Measurements from ENCODE around the gene ADGRL2. TPM values are rescaled to one million over a fixed set of nuclear protein-coding genes. Genes with fewer than 3 reads are reported as not detected.

ADGRL2 gene
- polyA plus RNA-seq, 1 donor (not counting 4 experiments of a cell fraction or from before 2014, with no cell fraction given), result 6.6 TPM

DNA sequence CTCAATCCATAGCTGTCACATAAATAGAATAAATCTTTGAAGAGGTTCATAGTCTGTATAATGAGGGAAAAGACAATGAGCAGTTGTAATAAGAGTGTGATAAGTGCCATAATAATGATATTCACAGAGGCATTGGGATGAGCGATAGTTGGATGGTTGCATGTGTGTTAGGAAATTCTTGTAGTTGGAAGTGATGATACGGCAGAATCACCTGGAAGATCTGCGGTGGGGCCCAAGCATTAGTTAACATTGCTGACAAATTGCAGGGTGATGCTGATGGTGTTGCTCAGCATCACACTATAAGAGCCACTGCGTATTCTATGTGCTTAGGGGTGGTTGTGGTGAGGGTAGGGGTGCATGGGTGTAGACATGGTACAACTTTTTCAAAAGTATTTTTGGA, 41.1 kb downstream of the ADGRL2 start:
- dilution Hi-C loops (cut with MboI; ENCODE audit: extremely low pct_ligation_motif_present, low sequenced_read_pairs), result no loop called here
- Histone ChIP-seq H3K79me2 (ENCODE audit: control insufficient read depth, insufficient read depth, low read length) (no peaks in the 10 kb centered on the region), H4K20me1 (ENCODE audit: control insufficient read depth, extremely low read depth, insufficient read depth, low read length) (no peaks in the 10 kb centered on the region), H3K9me1 (ENCODE audit: control insufficient read depth, extremely low read depth, insufficient read depth, low read length) (no peaks in the 10 kb centered on the region), H3K9ac (ENCODE audit: control insufficient read depth, extremely low read depth, insufficient read depth, low read length) (no peak overlapping the region), H3K4me3 (ENCODE audit: control insufficient read depth in 2 of 3, extremely low read depth in 1 of 3, insufficient read depth in 2 of 3, low read depth in 1 of 3, low read length in 3 of 3) (no peak overlapping the region), H3K27me3 (ENCODE audit: control insufficient read depth, extremely low read depth, insufficient read depth, low read length) (no peaks in the 10 kb centered on the region), H3K4me1 (ENCODE audit: control insufficient read depth, extremely low read depth, insufficient read depth, low read length) (no peaks in the 10 kb centered on the region), H3K9me3 (ENCODE audit: control insufficient read depth, low read depth, low read length) (no peaks in the 10 kb centered on the region), H3K27ac (ENCODE audit: control insufficient read depth, insufficient read depth, low read length) (no peak overlapping the region), H3K4me2 (ENCODE audit: control insufficient read depth, extremely low read depth, insufficient read depth, low read depth, low read length) (no peak overlapping the region), H2AFZ (ENCODE audit: control insufficient read depth, low read length) (no peak overlapping the region), H3K36me3 (ENCODE audit: control insufficient read depth in 2 of 2, extremely low read depth in 1 of 2, insufficient read depth in 2 of 2, low read length in 2 of 2) (no peaks in the 10 kb centered on the region)
- TF ChIP-seq, protein P1, sequence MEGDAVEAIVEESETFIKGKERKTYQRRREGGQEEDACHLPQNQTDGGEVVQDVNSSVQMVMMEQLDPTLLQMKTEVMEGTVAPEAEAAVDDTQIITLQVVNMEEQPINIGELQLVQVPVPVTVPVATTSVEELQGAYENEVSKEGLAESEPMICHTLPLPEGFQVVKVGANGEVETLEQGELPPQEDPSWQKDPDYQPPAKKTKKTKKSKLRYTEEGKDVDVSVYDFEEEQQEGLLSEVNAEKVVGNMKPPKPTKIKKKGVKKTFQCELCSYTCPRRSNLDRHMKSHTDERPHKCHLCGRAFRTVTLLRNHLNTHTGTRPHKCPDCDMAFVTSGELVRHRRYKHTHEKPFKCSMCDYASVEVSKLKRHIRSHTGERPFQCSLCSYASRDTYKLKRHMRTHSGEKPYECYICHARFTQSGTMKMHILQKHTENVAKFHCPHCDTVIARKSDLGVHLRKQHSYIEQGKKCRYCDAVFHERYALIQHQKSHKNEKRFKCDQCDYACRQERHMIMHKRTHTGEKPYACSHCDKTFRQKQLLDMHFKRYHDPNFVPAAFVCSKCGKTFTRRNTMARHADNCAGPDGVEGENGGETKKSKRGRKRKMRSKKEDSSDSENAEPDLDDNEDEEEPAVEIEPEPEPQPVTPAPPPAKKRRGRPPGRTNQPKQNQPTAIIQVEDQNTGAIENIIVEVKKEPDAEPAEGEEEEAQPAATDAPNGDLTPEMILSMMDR (optimal IDR thresholded peaks at IDR 0.05 in 1 of 3, IDR thresholded peaks at IDR 0.05 in 1 of 3, conservative IDR thresholded peaks at IDR 0.05 in 1 of 3; ENCODE audit: extremely low read depth in 1 of 3, insufficient read depth in 2 of 3, low read length in 3 of 3), result no peak
- no peak for TF ChIP-seq EZH2 (IDR thresholded peaks at IDR 0.05; ENCODE audit: low read length)
- DNase-seq (ENCODE audit: low read depth, low spot score) (no peak), FAIRE-seq (no peak)

DNA sequence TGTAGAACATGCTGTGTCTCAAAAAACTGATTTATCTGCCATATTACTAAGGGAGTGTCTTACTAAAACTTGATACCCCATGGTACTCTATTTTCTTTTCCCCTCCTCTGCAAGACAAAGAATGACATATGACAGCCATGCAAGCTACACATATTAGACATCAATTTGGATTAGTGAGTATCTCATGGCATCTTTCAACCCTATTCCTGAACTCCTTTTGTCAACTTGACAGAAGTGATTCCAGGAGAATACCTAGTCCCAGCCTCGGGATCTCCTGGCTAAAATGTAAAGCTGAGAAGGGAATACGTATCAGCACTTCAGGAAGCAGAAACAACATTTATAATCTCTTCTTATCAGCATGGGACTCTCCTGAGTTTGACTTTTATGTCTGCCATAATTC, 43.7 kb downstream of the ADGRL2 start:
- Histone ChIP-seq H3K9me3 (ENCODE audit: control insufficient read depth, low read depth, low read length) (no peaks in the 10 kb centered on the region), H4K20me1 (ENCODE audit: control insufficient read depth, extremely low read depth, insufficient read depth, low read length) (no peaks in the 10 kb centered on the region), H3K4me2 (ENCODE audit: control insufficient read depth, extremely low read depth, insufficient read depth, low read depth, low read length) (no peak overlapping the region), H2AFZ (ENCODE audit: control insufficient read depth, low read length) (no peak overlapping the region), H3K4me3 (ENCODE audit: control insufficient read depth in 2 of 3, extremely low read depth in 1 of 3, insufficient read depth in 2 of 3, low read depth in 1 of 3, low read length in 3 of 3) (no peak overlapping the region), H3K9ac (ENCODE audit: control insufficient read depth, extremely low read depth, insufficient read depth, low read length) (no peak overlapping the region), H3K79me2 (ENCODE audit: control insufficient read depth, insufficient read depth, low read length) (no peaks in the 10 kb centered on the region), H3K36me3 (ENCODE audit: control insufficient read depth in 2 of 2, extremely low read depth in 1 of 2, insufficient read depth in 2 of 2, low read length in 2 of 2) (no peaks in the 10 kb centered on the region), H3K27me3 (ENCODE audit: control insufficient read depth, extremely low read depth, insufficient read depth, low read length) (no peaks in the 10 kb centered on the region), H3K9me1 (ENCODE audit: control insufficient read depth, extremely low read depth, insufficient read depth, low read length) (no peaks in the 10 kb centered on the region), H3K4me1 (ENCODE audit: control insufficient read depth, extremely low read depth, insufficient read depth, low read length) (no peaks in the 10 kb centered on the region), H3K27ac (ENCODE audit: control insufficient read depth, insufficient read depth, low read length) (no peak overlapping the region)
- DNase-seq (ENCODE audit: low read depth, low spot score), result no peak
- dilution Hi-C loops (cut with MboI; ENCODE audit: extremely low pct_ligation_motif_present, low sequenced_read_pairs), result no loop called here
- no peak for FAIRE-seq
- TF ChIP-seq, protein P1 (optimal IDR thresholded peaks at IDR 0.05 in 1 of 3, IDR thresholded peaks at IDR 0.05 in 1 of 3, conservative IDR thresholded peaks at IDR 0.05 in 1 of 3; ENCODE audit: extremely low read depth in 1 of 3, insufficient read depth in 2 of 3, low read length in 3 of 3), result no peak
- no peak for TF ChIP-seq EZH2 (IDR thresholded peaks at IDR 0.05; ENCODE audit: low read length)

Data from keratinocyte (primary cell).